A549 (cell line): Measurements from ENCODE around the gene NUDCD3.

Experiments
- CEBPB ChIP-seq, 2 experiments: fragments of >200 bp in 1 of 2; sonication (Bioruptor Twin) in 1 of 2; formaldehyde crosslinking in 1 of 2; IDR thresholded peaks; 2 replicates each; pipeline ENCODE4 v1.6.1; 2012 to 2016
- JUN ChIP-seq, 2 experiments: fragments of >200 bp; sonication (Bioruptor Twin); formaldehyde crosslinking; IDR thresholded peaks; 2 replicates in 1 of 2; 3 replicates in 1 of 2; pipeline ENCODE4 v1.6.1; 2016 to 2017
- POLR2A ChIP-seq: IDR thresholded peaks from 2 replicates; pipeline ENCODE4 v1.6.1; 2012; ENCODE audit warnings: mild to moderate bottlenecking, low read length
- RCOR1 ChIP-seq: fragments of 150-350 bp; IDR thresholded peaks from 2 replicates; pipeline ENCODE4 v1.6.1; 2014; ENCODE audit warnings: antibody characterized with exemption, low read length, low read depth
- TF ChIP-seq, protein P1 (sequence below): fragments of >200 bp; sonication (Bioruptor Twin); formaldehyde crosslinking; IDR thresholded peaks from 3 replicates; pipeline ENCODE4 v1.5.1; 2016
- TF ChIP-seq, protein P2 (sequence below): fragments of 450-650 bp; IDR thresholded peaks from 2 replicates; pipeline ENCODE4 v1.6.1; 2014; ENCODE audit warnings: antibody characterized with exemption
- TF ChIP-seq, protein P3 (sequence below): IDR thresholded peaks from 2 replicates; pipeline ENCODE4 v1.6.1; 2012; ENCODE audit warnings: low read depth, borderline replicate concordance
- TF ChIP-seq, protein P4 (sequence below): fragments of 200-600 bp; sonication (generic); IDR thresholded peaks from 2 replicates; pipeline ENCODE4 v1.6.1; 2016; ENCODE audit warnings: antibody characterized with exemption, mild to moderate bottlenecking, moderate library complexity
- TF ChIP-seq, protein P5 (sequence below): IDR thresholded peaks from 2 replicates; pipeline ENCODE4 v1.6.1; 2012

DNA sequence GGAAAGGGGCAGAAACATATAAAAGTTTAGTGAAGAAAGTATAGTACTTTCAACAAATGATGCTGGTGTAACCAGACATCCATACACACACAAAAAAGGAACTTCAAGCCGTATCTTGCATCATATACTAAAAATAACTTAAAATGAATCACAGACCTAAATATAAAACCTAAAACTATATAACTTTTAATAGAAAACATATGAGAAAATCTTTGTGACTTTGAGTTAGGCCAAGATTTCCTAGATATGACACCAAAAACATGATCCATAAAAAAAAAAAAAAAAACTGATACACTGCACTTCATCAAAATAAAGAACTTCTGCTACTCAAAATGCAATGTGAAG is 40.9 kb downstream of the NUDCD3 start:
- TF ChIP-seq RCOR1, result no peak
- TF ChIP-seq JUN (IDR thresholded peaks at IDR 0.05), result no peak
- no peak for TF ChIP-seq CEBPB (IDR thresholded peaks at IDR 0.05)
- no peak for TF ChIP-seq POLR2A
- TF ChIP-seq, protein P1, sequence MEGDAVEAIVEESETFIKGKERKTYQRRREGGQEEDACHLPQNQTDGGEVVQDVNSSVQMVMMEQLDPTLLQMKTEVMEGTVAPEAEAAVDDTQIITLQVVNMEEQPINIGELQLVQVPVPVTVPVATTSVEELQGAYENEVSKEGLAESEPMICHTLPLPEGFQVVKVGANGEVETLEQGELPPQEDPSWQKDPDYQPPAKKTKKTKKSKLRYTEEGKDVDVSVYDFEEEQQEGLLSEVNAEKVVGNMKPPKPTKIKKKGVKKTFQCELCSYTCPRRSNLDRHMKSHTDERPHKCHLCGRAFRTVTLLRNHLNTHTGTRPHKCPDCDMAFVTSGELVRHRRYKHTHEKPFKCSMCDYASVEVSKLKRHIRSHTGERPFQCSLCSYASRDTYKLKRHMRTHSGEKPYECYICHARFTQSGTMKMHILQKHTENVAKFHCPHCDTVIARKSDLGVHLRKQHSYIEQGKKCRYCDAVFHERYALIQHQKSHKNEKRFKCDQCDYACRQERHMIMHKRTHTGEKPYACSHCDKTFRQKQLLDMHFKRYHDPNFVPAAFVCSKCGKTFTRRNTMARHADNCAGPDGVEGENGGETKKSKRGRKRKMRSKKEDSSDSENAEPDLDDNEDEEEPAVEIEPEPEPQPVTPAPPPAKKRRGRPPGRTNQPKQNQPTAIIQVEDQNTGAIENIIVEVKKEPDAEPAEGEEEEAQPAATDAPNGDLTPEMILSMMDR, result no peak
- TF ChIP-seq, protein P2, sequence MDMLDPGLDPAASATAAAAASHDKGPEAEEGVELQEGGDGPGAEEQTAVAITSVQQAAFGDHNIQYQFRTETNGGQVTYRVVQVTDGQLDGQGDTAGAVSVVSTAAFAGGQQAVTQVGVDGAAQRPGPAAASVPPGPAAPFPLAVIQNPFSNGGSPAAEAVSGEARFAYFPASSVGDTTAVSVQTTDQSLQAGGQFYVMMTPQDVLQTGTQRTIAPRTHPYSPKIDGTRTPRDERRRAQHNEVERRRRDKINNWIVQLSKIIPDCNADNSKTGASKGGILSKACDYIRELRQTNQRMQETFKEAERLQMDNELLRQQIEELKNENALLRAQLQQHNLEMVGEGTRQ, result no peak
- TF ChIP-seq, protein P3, sequence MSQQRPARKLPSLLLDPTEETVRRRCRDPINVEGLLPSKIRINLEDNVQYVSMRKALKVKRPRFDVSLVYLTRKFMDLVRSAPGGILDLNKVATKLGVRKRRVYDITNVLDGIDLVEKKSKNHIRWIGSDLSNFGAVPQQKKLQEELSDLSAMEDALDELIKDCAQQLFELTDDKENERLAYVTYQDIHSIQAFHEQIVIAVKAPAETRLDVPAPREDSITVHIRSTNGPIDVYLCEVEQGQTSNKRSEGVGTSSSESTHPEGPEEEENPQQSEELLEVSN, result no peak
- TF ChIP-seq, protein P4, sequence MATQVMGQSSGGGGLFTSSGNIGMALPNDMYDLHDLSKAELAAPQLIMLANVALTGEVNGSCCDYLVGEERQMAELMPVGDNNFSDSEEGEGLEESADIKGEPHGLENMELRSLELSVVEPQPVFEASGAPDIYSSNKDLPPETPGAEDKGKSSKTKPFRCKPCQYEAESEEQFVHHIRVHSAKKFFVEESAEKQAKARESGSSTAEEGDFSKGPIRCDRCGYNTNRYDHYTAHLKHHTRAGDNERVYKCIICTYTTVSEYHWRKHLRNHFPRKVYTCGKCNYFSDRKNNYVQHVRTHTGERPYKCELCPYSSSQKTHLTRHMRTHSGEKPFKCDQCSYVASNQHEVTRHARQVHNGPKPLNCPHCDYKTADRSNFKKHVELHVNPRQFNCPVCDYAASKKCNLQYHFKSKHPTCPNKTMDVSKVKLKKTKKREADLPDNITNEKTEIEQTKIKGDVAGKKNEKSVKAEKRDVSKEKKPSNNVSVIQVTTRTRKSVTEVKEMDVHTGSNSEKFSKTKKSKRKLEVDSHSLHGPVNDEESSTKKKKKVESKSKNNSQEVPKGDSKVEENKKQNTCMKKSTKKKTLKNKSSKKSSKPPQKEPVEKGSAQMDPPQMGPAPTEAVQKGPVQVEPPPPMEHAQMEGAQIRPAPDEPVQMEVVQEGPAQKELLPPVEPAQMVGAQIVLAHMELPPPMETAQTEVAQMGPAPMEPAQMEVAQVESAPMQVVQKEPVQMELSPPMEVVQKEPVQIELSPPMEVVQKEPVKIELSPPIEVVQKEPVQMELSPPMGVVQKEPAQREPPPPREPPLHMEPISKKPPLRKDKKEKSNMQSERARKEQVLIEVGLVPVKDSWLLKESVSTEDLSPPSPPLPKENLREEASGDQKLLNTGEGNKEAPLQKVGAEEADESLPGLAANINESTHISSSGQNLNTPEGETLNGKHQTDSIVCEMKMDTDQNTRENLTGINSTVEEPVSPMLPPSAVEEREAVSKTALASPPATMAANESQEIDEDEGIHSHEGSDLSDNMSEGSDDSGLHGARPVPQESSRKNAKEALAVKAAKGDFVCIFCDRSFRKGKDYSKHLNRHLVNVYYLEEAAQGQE, result no peak
- TF ChIP-seq, protein P5, sequence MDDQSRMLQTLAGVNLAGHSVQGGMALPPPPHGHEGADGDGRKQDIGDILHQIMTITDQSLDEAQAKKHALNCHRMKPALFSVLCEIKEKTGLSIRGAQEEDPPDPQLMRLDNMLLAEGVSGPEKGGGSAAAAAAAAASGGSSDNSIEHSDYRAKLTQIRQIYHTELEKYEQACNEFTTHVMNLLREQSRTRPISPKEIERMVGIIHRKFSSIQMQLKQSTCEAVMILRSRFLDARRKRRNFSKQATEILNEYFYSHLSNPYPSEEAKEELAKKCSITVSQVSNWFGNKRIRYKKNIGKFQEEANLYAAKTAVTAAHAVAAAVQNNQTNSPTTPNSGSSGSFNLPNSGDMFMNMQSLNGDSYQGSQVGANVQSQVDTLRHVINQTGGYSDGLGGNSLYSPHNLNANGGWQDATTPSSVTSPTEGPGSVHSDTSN, result no peak
